NCI-H526 treated with DMSO at 0.1 percent for 48 hours (cell line): ENCODE data around the gene KLHDC1.
A peak's percentile ranks its signal among the peaks of the same experiment; 100 is the strongest.
"Not testable (repeated sequence)": the region's sequence is repeated elsewhere in the genome, so short reads cannot be mapped to it uniquely, and the experiment has no call there.

Experiments
- DNase-seq: peaks from one replicate; lab custom pipeline; 2025; lab: John Stamatoyannopoulos, UW

The KLHDC1 gene, protein sequence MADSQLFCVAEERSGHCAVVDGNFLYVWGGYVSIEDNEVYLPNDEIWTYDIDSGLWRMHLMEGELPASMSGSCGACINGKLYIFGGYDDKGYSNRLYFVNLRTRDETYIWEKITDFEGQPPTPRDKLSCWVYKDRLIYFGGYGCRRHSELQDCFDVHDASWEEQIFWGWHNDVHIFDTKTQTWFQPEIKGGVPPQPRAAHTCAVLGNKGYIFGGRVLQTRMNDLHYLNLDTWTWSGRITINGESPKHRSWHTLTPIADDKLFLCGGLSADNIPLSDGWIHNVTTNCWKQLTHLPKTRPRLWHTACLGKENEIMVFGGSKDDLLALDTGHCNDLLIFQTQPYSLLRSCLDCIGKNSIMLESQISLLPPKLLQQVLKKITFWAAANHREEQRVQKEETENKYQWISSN

DNA sequence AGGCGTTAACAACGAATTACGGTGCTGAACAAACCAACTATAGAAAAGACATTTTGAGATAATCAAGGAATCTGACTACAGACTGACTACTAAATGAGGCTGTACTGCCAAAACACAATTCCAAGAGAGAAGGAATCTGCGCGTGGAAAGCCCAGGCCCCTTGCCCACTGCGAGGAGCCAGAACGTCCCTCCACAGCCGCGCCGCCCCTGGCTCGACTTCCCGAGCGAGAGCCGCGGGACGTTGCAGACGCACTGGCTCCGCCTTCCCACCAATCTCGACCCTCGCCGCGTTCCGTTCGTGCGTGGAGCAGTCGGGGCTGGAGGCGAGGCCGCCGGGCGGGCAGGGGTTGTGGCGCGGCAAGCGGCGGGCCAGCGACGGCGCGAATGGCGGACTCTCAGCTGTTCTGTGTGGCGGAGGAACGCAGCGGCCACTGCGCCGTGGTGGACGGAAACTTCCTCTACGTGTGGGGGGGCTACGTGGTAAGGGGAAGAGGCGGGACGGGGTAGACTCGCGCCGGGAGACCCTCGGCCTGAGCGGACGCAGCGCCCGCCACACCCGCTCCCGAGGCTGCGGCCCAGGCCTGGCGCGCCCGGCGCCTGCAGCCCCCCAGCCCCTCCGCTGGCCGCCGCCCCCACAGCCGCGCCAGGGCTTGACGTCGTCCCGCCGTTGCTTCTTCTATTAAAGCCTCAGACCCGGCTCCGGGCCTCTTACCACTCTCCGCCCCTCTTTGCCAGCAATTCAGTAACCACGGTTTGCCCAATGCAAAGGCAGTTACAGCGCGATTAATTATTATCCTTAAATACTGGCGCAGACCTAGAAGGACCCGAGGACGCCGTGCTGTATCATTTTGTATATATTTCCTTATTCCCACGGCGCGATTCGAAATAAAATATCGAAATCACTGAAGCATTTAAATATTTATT is at the start of gene KLHDC1:
Gene KLHDC1 (plus strand): TSS at position 310 of the 924 bp plus-strand sequence. CDS start 75 bp downstream, at position 385.
- peak; percentile 55 for DNase-seq

DNA sequence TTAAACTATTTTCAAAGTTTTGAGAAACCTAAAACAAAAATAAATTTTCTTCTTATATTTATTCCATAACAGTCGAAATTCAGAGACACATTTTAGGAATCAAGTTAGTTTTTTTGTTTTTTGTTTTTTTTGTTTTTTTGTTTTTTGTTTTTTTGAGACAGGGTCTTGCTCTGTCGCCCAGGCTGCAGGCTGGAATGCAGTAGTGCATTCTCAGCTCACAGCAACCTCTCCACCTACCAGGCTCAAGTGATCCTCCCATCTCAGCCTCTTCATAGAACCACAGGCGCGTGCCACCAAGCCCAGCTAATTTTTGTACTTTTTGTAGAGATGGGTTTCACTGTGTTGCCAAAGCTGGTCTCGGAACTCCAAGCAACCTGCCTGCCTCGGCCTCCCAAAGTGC is 39.4 kb upstream of the KLHDC1 start:
- no peak for DNase-seq

DNA sequence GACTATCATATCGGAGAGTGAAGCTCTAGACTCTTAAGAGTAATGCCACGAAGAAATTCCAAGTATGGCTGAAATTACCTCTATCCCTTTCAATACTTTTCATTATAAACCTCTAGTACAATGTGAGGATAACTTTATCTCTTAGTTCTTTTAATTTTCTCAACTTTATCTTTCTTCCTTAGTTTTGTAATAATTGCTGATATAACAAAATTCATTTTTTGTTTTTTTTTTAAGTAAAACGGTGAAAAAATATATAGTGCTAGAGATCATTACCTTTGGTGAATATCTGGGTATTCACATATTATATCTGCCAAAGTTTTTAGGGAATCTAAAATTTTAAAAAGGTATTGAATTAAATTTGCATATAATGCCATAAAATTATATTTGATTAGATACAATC is 38.4 kb upstream of the KLHDC1 start:
- no peak for DNase-seq

GRCh38 chr14:49657500-49657899 is 35.4 kb upstream of the KLHDC1 start:
- DNase-seq, result not testable (repeated sequence)

- no peak for DNase-seq
Measured at GRCh38 chr14:49659526-49660455, 33.1 kb upstream of the KLHDC1 start.

- DNase-seq, result no peak
Measured at GRCh38 chr14:49670475-49670874, 22.4 kb upstream of the KLHDC1 start.

DNA sequence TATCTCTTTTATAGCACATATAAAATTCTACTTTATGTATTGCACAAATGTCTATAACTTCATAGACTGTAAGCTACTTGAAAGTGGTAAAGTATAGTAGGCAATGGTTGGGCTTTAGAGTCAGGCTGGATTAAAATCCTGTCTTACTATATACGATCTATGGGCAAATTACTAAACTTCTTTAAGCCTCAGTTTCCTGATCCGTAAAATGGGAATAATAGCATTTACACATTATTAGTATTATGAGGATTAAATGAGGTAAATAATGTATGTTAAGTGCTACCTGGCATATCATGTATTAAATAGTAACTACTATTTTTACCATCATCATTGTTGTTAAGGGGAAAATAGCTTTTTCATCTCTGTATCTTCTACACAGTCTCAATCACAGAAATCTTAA is 19.3 kb upstream of the KLHDC1 start:
- no peak for DNase-seq

DNA sequence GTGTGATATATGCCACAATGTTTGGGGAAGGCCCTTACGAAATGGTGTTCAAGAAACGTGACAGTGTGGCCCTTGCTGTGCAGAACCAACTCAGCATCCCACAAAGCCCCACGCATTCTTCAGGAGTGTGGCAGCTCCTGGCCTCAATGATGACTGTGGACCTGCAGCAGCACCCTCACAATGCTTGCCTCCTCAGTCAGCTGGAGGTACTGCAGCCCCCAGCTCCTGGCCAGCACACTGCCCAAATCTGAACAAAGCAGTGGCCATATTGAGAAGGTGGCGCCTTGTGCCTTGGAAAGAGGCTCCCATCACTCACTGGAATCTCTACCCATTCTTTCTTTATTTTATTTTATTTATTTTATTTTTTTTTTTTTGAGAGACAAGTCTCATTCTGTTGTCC is 15.3 kb upstream of the KLHDC1 start:
- no peak for DNase-seq

- DNase-seq, result no peak
Measured at GRCh38 chr14:49679271-49679670, 13.6 kb upstream of the KLHDC1 start.

DNA sequence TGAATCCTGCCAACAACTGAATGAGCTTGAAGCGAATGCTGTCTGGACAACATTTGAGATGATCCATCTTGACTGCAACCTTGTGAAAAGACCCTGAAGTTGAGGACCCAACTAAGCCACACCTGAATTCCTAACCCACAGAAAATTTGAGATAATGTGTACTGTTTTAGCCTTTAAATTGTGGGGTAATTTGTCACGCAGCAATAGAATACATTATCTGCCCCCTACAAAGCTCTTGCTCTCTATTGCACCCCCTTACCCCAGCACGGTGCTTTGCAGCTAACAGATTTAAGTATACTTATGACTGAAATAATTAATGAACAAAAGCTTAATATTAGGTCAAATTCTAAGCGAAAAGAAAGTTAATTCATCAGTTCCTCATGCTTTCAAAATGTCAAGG is 6.5 kb upstream of the KLHDC1 start:
- no peak for DNase-seq

GRCh38 chr14:49687942-49688700 is 4.8 kb upstream of the KLHDC1 start, which contains the start of gene POLE2:
TSS of gene POLE2 (minus strand) at chr14:49688214. CDS start at chr14:49688203, 11 bp downstream.
- peak; percentile 67 for DNase-seq

GRCh38 chr14:49688701-49689030 is 4.3 kb upstream of the KLHDC1 start:
- no peak for DNase-seq

DNA sequence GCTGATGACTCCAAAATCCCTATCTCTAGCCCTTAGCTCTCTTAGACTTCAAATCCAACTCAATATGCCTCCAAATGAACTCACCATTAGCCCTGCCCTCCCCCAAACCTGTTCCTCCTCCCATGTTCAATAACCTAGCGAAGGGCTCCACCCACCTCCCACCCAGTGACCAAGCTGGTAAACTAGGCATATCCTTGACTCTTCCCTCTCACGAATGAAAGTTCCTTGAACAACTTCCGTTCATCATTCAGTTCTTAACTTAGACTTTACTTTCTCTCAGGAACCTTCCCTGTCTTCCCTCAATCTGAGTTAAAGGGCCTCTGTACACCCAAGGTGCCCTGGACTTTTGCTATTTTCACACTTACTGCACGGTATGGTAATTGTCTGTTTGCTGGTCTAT is 1.9 kb upstream of the KLHDC1 start:
- DNase-seq, result no peak

DNA sequence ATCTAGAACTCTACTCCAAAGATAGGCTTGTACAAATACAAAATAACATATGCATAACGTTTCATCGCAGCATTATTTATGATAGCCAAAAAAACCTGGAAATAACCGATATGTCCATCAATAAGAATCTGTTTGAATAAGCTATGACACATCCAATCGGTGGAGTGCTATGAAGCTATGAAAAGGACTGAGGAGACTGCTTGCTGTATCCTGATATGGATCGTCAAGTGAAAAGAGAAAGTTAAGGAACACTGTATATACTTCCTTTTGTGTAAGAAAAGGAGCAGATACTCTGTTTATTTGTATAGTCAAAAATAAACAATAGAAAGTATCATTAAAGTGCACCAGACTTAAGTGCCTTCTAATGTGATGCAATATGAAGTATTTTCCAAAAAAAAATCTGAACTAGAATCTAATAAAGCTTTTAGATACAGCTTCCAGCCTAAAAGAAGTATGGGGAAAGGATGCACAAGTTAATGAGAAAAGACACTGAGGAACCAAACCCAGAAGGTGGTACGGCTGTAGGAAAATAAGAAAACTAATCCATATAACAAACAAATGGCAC is 645 bp upstream of the KLHDC1 start:
- no peak for DNase-seq

DNA sequence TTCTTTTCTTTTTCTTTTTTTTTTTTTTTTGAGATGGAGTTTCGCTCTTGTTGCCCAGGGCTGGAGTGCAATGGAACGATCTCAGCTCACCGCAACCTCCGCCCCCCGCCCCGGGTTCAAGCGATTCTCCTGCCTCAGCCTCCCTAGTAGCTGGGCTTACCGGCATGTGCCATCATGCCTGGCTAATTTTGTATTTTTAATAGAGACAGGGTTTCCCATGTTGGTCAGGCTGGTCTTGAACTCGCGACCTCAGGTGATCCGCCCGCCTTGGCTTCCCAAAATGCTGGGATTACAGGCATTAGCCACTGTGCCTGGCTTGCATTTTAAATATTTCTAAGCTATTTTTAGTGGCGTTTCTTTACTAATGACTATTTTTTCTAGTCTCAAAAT is 810 bp downstream of the KLHDC1 start:
- not testable (repeated sequence) for DNase-seq

- DNase-seq, result no peak
Measured at GRCh38 chr14:49702725-49703124, 9.8 kb downstream of the KLHDC1 start.

DNA sequence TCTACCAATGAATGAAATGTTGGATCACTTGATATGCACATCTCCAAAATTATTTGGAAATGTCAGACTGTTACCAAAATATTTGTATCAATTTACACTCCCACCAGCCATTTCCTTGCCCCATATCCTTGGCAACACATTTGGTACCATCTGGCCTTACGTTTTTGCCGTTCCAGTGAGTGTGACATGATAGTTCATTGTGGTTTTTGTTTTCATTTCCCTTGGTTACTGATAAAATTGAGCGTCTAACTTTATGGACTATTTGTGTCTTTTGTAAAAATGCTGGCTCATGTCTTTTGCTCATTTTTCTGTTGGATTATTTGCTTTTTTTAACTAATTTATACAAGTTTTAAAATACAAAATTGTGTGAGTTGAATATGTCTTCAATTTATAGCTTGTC is 11.0 kb downstream of the KLHDC1 start:
- DNase-seq, result no peak

- not testable (repeated sequence) for DNase-seq
Measured at GRCh38 chr14:49704471-49704870, 11.6 kb downstream of the KLHDC1 start.

DNA sequence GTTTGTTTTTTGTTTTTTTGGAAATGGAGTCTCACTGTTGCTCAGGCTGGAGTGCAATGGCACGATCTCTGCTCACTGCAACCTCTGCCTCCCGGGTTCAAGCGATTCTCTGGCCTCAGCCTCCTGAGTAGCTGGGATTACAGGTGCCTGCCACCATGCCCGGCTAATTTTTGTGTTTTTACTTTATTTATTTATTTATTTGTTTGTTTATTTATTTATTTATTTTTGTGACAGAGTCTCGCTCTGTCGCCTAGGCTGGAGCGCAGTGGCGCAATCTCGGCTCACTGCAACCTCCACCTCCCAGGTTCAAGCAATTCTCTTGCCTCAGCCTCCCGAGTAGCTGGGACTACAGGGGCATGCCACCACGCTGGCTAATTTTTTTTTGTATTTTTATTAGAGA is 18.1 kb downstream of the KLHDC1 start:
- DNase-seq, result not testable (repeated sequence)

DNA sequence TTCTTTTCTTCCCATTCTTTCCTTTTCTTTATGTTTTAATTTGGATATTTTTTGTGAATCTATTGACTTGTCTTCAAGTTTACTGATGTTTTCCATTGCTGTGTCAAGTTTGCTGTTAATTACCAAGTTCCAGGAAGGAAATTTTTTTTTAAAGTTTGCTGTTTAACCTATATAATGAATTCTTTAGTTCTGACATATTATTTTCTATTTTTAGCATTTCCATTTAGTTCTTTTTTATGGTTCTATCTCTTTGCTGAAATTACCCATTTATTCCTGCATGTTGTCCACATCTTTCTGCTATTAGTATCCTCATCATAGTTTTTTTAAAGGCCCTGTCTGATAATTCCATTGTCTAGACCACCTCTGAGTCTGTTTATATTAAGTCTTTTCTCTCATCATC is 27.8 kb downstream of the KLHDC1 start:
- no peak for DNase-seq
